Osteoblast (primary cell): ENCODE measurements around the gene KLRG1. TPM values are rescaled to one million over a fixed set of nuclear protein-coding genes. Genes with fewer than 3 reads are reported as not detected.
A peak's percentile ranks its signal among the peaks of the same experiment; 100 is the strongest.

Source experiments
- DNase-seq: peaks from one replicate; pipeline ENCODE4 v3.0.0; 2011; ENCODE audit warnings: low spot score, mixed read lengths; ENCODE audit not compliant: insufficient read length; ENCODE audit errors: missing footprints
- H2AFZ ChIP-seq: 2 replicates; pipeline ENCODE4 v1.6.0; 2011; ENCODE audit warnings: mild to moderate bottlenecking, low read length
- H3K27ac ChIP-seq: 2 replicates; pipeline ENCODE4 v1.5.1; 2011; ENCODE audit warnings: mild to moderate bottlenecking, low read depth, low read length, moderate library complexity
- H3K27me3 ChIP-seq: 2 replicates; pipeline ENCODE4 v1.6.0; 2012; ENCODE audit warnings: mild to moderate bottlenecking, control low read depth, inconsistent platforms, low read length, moderate library complexity; ENCODE audit not compliant: insufficient read depth
- H3K36me3 ChIP-seq: 2 replicates; pipeline ENCODE4 v1.5.1; 2011; ENCODE audit warnings: mild to moderate bottlenecking, low read length, control low read depth, moderate library complexity; ENCODE audit not compliant: insufficient read depth
- H3K4me1 ChIP-seq: 2 replicates; pipeline ENCODE4 v1.5.1; 2011; ENCODE audit warnings: mild to moderate bottlenecking, low read length, control low read depth, moderate library complexity; ENCODE audit not compliant: insufficient read depth
- H3K4me2 ChIP-seq: 2 replicates; pipeline ENCODE4 v1.6.0; 2011; ENCODE audit warnings: mild to moderate bottlenecking, low read length; ENCODE audit not compliant: insufficient read depth
- H3K4me3 ChIP-seq: fragments of 200-600 bp; sonication (generic); 3 replicates; pipeline ENCODE4 v1.5.1; 2012; ENCODE audit warnings: mild to moderate bottlenecking, low read length, inconsistent platforms; ENCODE audit not compliant: insufficient read depth
- H3K79me2 ChIP-seq: 2 replicates; pipeline ENCODE4 v1.6.0; 2012; ENCODE audit warnings: mild to moderate bottlenecking, low read length, control low read depth, inconsistent platforms; ENCODE audit not compliant: insufficient read depth
- H3K9me3 ChIP-seq: 2 replicates; pipeline ENCODE4 v1.5.1; 2011; ENCODE audit warnings: low read depth, low read length, control low read depth
- H4K20me1 ChIP-seq: 2 replicates; pipeline ENCODE4 v1.6.0; 2012; ENCODE audit warnings: mild to moderate bottlenecking, low read length, control low read depth; ENCODE audit not compliant: insufficient read depth
- CTCF ChIP-seq: IDR thresholded peaks from 2 replicates; pipeline ENCODE4 v1.5.1; 2011; ENCODE audit warnings: mild to moderate bottlenecking, low read depth, low read length, moderate library complexity; ENCODE audit errors: extremely low read depth
- total RNA-seq: library from RNA; depleted of rRNA; stranded (reverse); fragments of >200 nt; gene quantifications from 2 replicates; pipeline ENCODE4 v1.2.3, GENCODE V29; 2012

Gene KLRG1
- total RNA-seq, 1 donor, result under 0.01 TPM

- no peak for TF ChIP-seq CTCF
- no peaks in the 10 kb centered on the region for H4K20me1 ChIP-seq
- peak; percentile 23 for DNase-seq
Measured at GRCh38 chr12:9041321-9041720, 52.0 kb downstream of the KLRG1 start.

GRCh38 chr12:9043766-9044165, 54.4 kb downstream of the KLRG1 start:
- H3K36me3 ChIP-seq, result no peaks in the 10 kb centered on the region
- H2AFZ ChIP-seq, result no peak overlapping the region

More at GRCh38 chr12:9041321-9041720, 52.0 kb downstream of the KLRG1 start:
- Histone ChIP-seq H3K4me3 (no peak overlapping the region), H3K27me3 (no peaks in the 10 kb centered on the region), H3K36me3 (no peaks in the 10 kb centered on the region), H3K27ac (no peak overlapping the region), H3K4me1 (no peaks in the 10 kb centered on the region), H3K9me3 (no peaks in the 10 kb centered on the region), H2AFZ (no peak overlapping the region), H3K79me2 (no peaks in the 10 kb centered on the region), H3K4me2 (no peak overlapping the region)

GRCh38 chr12:9047105-9047504, 57.8 kb downstream of the KLRG1 start:
- H4K20me1 ChIP-seq, result no peaks in the 10 kb centered on the region
- H3K79me2 ChIP-seq, result no peaks in the 10 kb centered on the region
- H2AFZ ChIP-seq, result no peak overlapping the region
- H3K36me3 ChIP-seq, result no peaks in the 10 kb centered on the region
- no peaks in the 10 kb centered on the region for H3K4me1 ChIP-seq
- H3K9me3 ChIP-seq, result no peaks in the 10 kb centered on the region
- DNase-seq, result no peak
- H3K4me2 ChIP-seq, result no peak overlapping the region
- H3K27ac ChIP-seq, result no peak overlapping the region
- TF ChIP-seq CTCF, result no peak
- H3K4me3 ChIP-seq, result no peak overlapping the region
- H3K27me3 ChIP-seq, result no peaks in the 10 kb centered on the region

More at GRCh38 chr12:9043766-9044165, 54.4 kb downstream of the KLRG1 start:
- DNase-seq, result no peak
- Histone ChIP-seq H3K4me1 (no peaks in the 10 kb centered on the region), H3K27me3 (no peaks in the 10 kb centered on the region), H3K79me2 (no peaks in the 10 kb centered on the region), H3K4me2 (no peak overlapping the region), H3K27ac (no peak overlapping the region), H3K9me3 (no peaks in the 10 kb centered on the region), H4K20me1 (no peaks in the 10 kb centered on the region), H3K4me3 (no peak overlapping the region)
- no peak for TF ChIP-seq CTCF

GRCh38 chr12:9048930-9049329, 59.6 kb downstream of the KLRG1 start:
- Histone ChIP-seq H3K79me2 (no peaks in the 10 kb centered on the region), H3K4me2 (no peak overlapping the region), H3K27me3 (no peaks in the 10 kb centered on the region), H3K36me3 (no peaks in the 10 kb centered on the region), H3K27ac (no peak overlapping the region), H3K4me1 (no peaks in the 10 kb centered on the region), H2AFZ (no peak overlapping the region), H3K9me3 (no peaks in the 10 kb centered on the region), H4K20me1 (no peaks in the 10 kb centered on the region), H3K4me3 (no peak overlapping the region)
- TF ChIP-seq CTCF, result no peak
- no peak for DNase-seq
